ENCODE data around the gene GPR155. TPM values are rescaled to one million over a fixed set of nuclear protein-coding genes. Genes with fewer than 3 reads are reported as not detected.

GPR155 gene
- total and polyA plus RNA-seq, 5 donors from 2014 or later, result 15.0 to 42.7 (median 20.1) TPM

- no peaks in the 10 kb centered on the region for H3K9me3 Mint-ChIP-seq
- no peak overlapping the region for H3K27ac Mint-ChIP-seq
- H3K4me1 ChIP-seq (ENCODE audit: control insufficient read depth, insufficient read depth, low read length, poor library complexity, severe bottlenecking), result no peaks in the 10 kb centered on the region
- H3K4me3 Mint-ChIP-seq, result no peak overlapping the region
- H3K36me3 ChIP-seq (ENCODE audit: control insufficient read depth, insufficient read depth, low read length), result peaks cover 75% of the 10 kb centered on the region
- DNase-seq (no peak), ATAC-seq (ENCODE audit: low read depth in 2 of 2) (no peak)
- no peaks in the 10 kb centered on the region for H3K27me3 ChIP-seq (ENCODE audit: control insufficient read depth, insufficient read depth, low read length)
- no peak overlapping the region for H3K27ac ChIP-seq (ENCODE audit: insufficient read depth, low read length, poor library complexity, severe bottlenecking)
- H3K4me3 ChIP-seq (ENCODE audit: low read depth, low read length), result no peak overlapping the region
- H3K27me3 Mint-ChIP-seq, result no peaks in the 10 kb centered on the region
- H3K36me3 Mint-ChIP-seq, result peaks cover 45% of the 10 kb centered on the region
- H3K4me1 Mint-ChIP-seq, result peaks cover 12 to 35% (median 22%) of the 10 kb centered on the region in 4 donors
- H3K9me3 ChIP-seq (ENCODE audit: control insufficient read depth in 2 of 2, low read length in 2 of 2), result no peaks in the 10 kb centered on the region
Measured at GRCh38 chr2:174385201-174385600, 101.6 kb downstream of the GPR155 start.

- Mint-ChIP-seq H3K4me3 (peak overlapping the region in 1 of 4 donors; percentile 43), H3K4me1 (peaks cover 10 to 23% (median 14%) of the 10 kb centered on the region in 4 donors), H3K36me3 (peaks cover 37% of the 10 kb centered on the region), H3K9me3 (no peaks in the 10 kb centered on the region), H3K27me3 (no peaks in the 10 kb centered on the region), H3K27ac (no peak overlapping the region)
- no peak for ATAC-seq (ENCODE audit: low read depth in 2 of 2)
- Histone ChIP-seq H3K9me3 (ENCODE audit: control insufficient read depth in 2 of 2, low read length in 2 of 2) (no peaks in the 10 kb centered on the region), H3K27me3 (ENCODE audit: control insufficient read depth, insufficient read depth, low read length) (no peaks in the 10 kb centered on the region), H3K36me3 (ENCODE audit: control insufficient read depth, insufficient read depth, low read length) (peaks cover 81% of the 10 kb centered on the region), H3K4me3 (ENCODE audit: low read depth, low read length) (no peak overlapping the region), H3K27ac (ENCODE audit: insufficient read depth, low read length, poor library complexity, severe bottlenecking) (no peak overlapping the region), H3K4me1 (ENCODE audit: control insufficient read depth, insufficient read depth, low read length, poor library complexity, severe bottlenecking) (no peaks in the 10 kb centered on the region)
- no peak for DNase-seq
Measured at GRCh38 chr2:174383796-174384195, 103.0 kb downstream of the GPR155 start.

Other genes with a start within 250 kb of the GPR155 start
- 36.9 TPM for gene OLA1, start 238.5 kb downstream of the GPR155 start, total RNA-seq
- gene OLA1, start 238.5 kb downstream of the GPR155 start, polyA plus RNA-seq, result 10 to 100 TPM; 54.1 to 77.4 (median 62.3) TPM
- not detected for gene SP9, start 152.1 kb downstream of the GPR155 start, total RNA-seq
- gene SP9, start 152.1 kb downstream of the GPR155 start, polyA plus RNA-seq, result not detected
- 11.5 TPM for gene SCRN3, start 91.3 kb downstream of the GPR155 start, total RNA-seq
- gene SCRN3, start 91.3 kb downstream of the GPR155 start, polyA plus RNA-seq, result 10 to 100 TPM; 10.0 to 12.8 (median 11.4) TPM
- 473 TPM for gene WIPF1, start 110.8 kb upstream of the GPR155 start, total RNA-seq
- 100 to 1,000 TPM in 2 of 4 donors, 10 to 100 TPM in 2; 95.5 to 114 (median 105) TPM for gene WIPF1, start 110.8 kb upstream of the GPR155 start, polyA plus RNA-seq

All from CD4-positive, CD25-positive, alpha-beta regulatory T cell (primary cell).